Hair follicle dermal papilla cell (primary cell): Measurements from ENCODE around the gene CACNG4. TPM values are rescaled to one million over a fixed set of nuclear protein-coding genes. Genes with fewer than 3 reads are reported as not detected.

Experiments used
- total RNA-seq: library from RNA; depleted of rRNA; stranded (reverse); fragments of >200 nt; gene quantifications from 2 replicates; pipeline ENCODE4 v1.2.3, GENCODE V29; 2012

Gene CACNG4
- total RNA-seq, result not detected in 2 replicates

GRCh38 chr17:66963909-66964771, at the start of gene CACNG4:
Gene CACNG4 (plus strand): TSS chr17:66964707. CDS start chr17:66964912, 205 bp downstream.

GRCh38 chr17:67044016-67044772, 79.7 kb downstream of the CACNG4 start, which contains the start of gene CACNG1:
Gene CACNG1 (plus strand): TSS chr17:67044554. CDS start chr17:67044661, 107 bp downstream.

Other genes with a start within 250 kb of the CACNG4 start
- gene CACNG5, start 129.6 kb upstream of the CACNG4 start, total RNA-seq, result not detected in 2 replicates
- not detected in 2 replicates for gene CACNG1, start 79.8 kb downstream of the CACNG4 start, total RNA-seq